Measurements from ENCODE around the gene TRAF3IP1. TPM values are rescaled to one million over a fixed set of nuclear protein-coding genes. Genes with fewer than 3 reads are reported as not detected.

TRAF3IP1 gene
- total and polyA plus RNA-seq, 2 of the 13 experiments (the other 11 are each of a cell fraction or from before 2014, with no cell fraction given) = 4.1 to 12.9 TPM

- TF ChIP-seq ZNF414 (CRISPR knock-in tag; IDR thresholded peaks at IDR 0.05) (peak; percentile 48; the same call in 1 of the 2 replicates), ZNF276 (CRISPR knock-in tag; IDR thresholded peaks at IDR 0.05; ENCODE audit: low read depth) (no peak), TEAD3 (CRISPR knock-in tag; optimal IDR thresholded peaks at IDR 0.05; ENCODE audit: borderline replicate concordance) (no peak), KAT7 (CRISPR knock-in tag; IDR thresholded peaks at IDR 0.05; ENCODE audit: borderline replicate concordance) (no peak), JARID2 (CRISPR knock-in tag; IDR thresholded peaks at IDR 0.05; ENCODE audit: insufficient replicate concordance) (no peak), WIZ (CRISPR knock-in tag; IDR thresholded peaks at IDR 0.05) (no peak), ARNT (IDR thresholded peaks at IDR 0.05) (no peak), NCOR1 (IDR thresholded peaks at IDR 0.05; ENCODE audit: borderline replicate concordance, low read length) (no peak), NR1H2 (CRISPR knock-in tag; IDR thresholded peaks at IDR 0.05; ENCODE audit: borderline replicate concordance, low read depth) (no peak), GPBP1L1 (CRISPR knock-in tag; IDR thresholded peaks at IDR 0.05) (no peak), ZBTB33 (CRISPR knock-in tag; IDR thresholded peaks at IDR 0.05) (no peak), ZBTB1 (CRISPR knock-in tag; IDR thresholded peaks at IDR 0.05; ENCODE audit: borderline replicate concordance) (no peak), ZBTB7A (CRISPR knock-in tag; IDR thresholded peaks at IDR 0.05) (no peak), RCOR2 (CRISPR knock-in tag; IDR thresholded peaks at IDR 0.05) (no peak), PRDM15 (CRISPR knock-in tag; IDR thresholded peaks at IDR 0.05) (no peak), GFI1 (CRISPR knock-in tag; IDR thresholded peaks at IDR 0.05; ENCODE audit: borderline replicate concordance) (no peak)
These were observed 107.3 kb downstream of the TRAF3IP1 start (continued) for GRCh38 chr2:238427435-238428162.
